ENCODE data around the gene TBXA2R.

Gene TBXA2R

DNA sequence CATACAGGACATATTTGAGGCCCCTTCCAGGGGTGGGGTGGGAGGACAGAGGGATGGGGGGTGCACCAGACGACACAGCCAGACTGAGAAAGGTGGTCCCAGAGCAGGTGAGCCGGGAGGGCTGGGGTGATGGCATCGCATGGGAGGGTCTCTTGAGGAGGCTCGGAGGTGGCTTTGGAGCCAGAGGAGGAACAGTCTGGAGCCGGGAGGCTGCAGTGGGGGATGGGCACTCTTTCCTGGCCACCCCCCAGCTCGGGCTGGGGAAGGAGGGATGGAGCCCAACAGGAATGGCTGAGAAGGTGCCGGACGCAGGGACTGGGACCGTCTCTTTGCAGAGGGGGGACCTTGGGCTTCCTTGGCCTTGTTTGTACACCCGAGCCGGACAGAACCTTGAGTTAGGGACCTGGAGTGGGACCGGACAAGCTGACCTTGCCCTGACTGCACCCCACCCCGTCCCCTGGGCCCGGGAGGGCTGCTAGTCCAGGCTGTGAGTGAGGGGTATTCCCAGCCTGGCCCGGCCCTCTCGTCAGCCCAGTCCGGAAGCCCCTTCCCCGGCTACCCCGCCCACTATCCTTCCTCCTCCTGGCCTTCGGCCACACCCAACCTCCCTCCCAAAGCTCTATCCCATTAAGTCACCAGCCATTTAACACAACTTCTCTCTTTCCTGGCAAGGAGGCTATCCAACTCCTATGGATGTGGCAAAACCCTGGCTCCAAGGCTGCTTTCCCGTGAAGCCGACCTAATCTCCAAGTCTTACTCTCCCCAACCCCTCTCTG, 816 bp upstream of the TBXA2R start:
- Histone ChIP-seq H3K4me3 (ENCODE audit: low read depth in 1 of 5, low read length in 5 of 5) (peak overlapping the region in 4 of 5 donors; percentile 42 to 67 (median 60)), H3K9ac (ENCODE audit: low read length in 5 of 5) (peak overlapping the region; percentile 26 to 79 (median 48)), H3K36me3 (ENCODE audit: control insufficient read depth in 5 of 5, insufficient read depth in 5 of 5, low read length in 5 of 5) (peaks cover 0 to 18% (median 16%) of the 10 kb centered on the region in 5 donors), H3K4me1 (ENCODE audit: control insufficient read depth in 5 of 5, insufficient read depth in 5 of 5, low read length in 5 of 5) (peaks cover 0 to 67% (median 44%) of the 10 kb centered on the region in 5 donors), H3K27ac (ENCODE audit: low read depth, low read length) (peak overlapping the region; percentile 73), H3K27me3 (ENCODE audit: control insufficient read depth in 5 of 5, insufficient read depth in 4 of 5, low read length in 5 of 5) (peaks cover 6 to 26% (median 15%) of the 10 kb centered on the region in 5 donors), H3K9me3 (ENCODE audit: control insufficient read depth in 5 of 5, low read length in 5 of 5) (peaks cover 0 to 2% (median 0%) of the 10 kb centered on the region in 5 donors)

DNA sequence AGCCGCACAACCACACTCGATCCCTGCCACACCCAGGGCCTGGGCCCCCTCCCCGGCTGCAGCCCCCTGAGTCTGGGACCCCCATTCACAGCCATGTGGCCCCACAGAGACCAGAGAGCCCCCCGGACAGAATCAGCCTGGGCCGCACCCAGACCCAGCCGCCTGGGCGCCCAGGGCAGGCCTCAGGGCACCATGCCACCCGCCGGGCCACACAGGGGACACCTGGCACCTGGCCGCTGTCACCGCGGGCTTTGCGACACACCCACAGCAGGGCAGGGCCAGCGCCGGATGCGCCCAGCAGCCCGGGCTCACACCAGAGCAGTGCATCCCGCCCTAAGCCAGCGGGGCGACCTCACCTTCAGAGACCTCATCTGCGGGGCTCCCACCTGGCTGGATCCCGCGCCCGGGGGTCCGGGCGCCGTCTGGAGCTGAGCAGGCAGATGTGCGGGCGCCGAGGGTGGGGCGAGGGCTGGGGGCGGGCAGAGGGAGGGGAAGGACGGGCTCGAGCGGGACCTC, 443 bp downstream of the TBXA2R start:
- peaks cover 0 to 67% (median 44%) of the 10 kb centered on the region in 5 donors for H3K4me1 ChIP-seq (ENCODE audit: control insufficient read depth in 5 of 5, insufficient read depth in 5 of 5, low read length in 5 of 5)
- H3K4me3 ChIP-seq (ENCODE audit: low read depth in 1 of 5, low read length in 5 of 5) = peak overlapping the region in 4 of 5 donors; percentile 42 to 67 (median 60)
- no peaks in the 10 kb centered on the region for H3K9me3 ChIP-seq (ENCODE audit: control insufficient read depth in 5 of 5, low read length in 5 of 5)
- H3K27me3 ChIP-seq (ENCODE audit: control insufficient read depth in 5 of 5, insufficient read depth in 4 of 5, low read length in 5 of 5) = peaks cover 6 to 26% (median 15%) of the 10 kb centered on the region in 5 donors
- H3K9ac ChIP-seq (ENCODE audit: low read length in 5 of 5) = peak overlapping the region in 2 of 5 donors; percentile 69 to 79
- H3K27ac ChIP-seq (ENCODE audit: low read depth, low read length) = peak overlapping the region; percentile 72
- peaks cover 0 to 5% (median 4%) of the 10 kb centered on the region in 5 donors for H3K36me3 ChIP-seq (ENCODE audit: control insufficient read depth in 5 of 5, insufficient read depth in 5 of 5, low read length in 5 of 5)

DNA sequence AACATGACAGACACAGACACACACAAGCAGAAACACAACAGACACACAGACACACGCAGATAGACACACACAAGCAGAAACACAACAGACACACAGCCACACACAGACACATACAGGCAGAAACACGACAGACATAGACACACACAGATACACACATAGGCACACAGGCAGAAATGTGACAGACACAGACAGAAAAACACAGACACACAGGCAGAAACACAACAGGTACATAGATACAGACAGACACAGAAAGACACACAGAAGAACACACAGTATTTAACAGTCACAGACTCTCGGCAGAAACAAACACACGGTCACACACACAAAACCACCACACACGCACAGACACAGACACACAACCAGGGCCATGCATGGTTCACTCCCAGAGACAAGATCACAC, 905 bp downstream of the TBXA2R start:
- Histone ChIP-seq H3K4me3 (ENCODE audit: low read depth in 1 of 5, low read length in 5 of 5) (peak overlapping the region; percentile 7 to 67 (median 56)), H3K9ac (ENCODE audit: low read length in 5 of 5) (peak overlapping the region in 1 of 5 donors; percentile 67), H3K27me3 (ENCODE audit: control insufficient read depth in 5 of 5, insufficient read depth in 4 of 5, low read length in 5 of 5) (peaks cover 6 to 26% (median 15%) of the 10 kb centered on the region in 5 donors), H3K4me1 (ENCODE audit: control insufficient read depth in 5 of 5, insufficient read depth in 5 of 5, low read length in 5 of 5) (peaks cover 0 to 67% (median 44%) of the 10 kb centered on the region in 5 donors), H3K36me3 (ENCODE audit: control insufficient read depth in 5 of 5, insufficient read depth in 5 of 5, low read length in 5 of 5) (peaks cover 0 to under 1% (median 0%) of the 10 kb centered on the region in 5 donors), H3K27ac (ENCODE audit: low read depth, low read length) (no peak overlapping the region), H3K9me3 (ENCODE audit: control insufficient read depth in 5 of 5, low read length in 5 of 5) (no peaks in the 10 kb centered on the region)

DNA sequence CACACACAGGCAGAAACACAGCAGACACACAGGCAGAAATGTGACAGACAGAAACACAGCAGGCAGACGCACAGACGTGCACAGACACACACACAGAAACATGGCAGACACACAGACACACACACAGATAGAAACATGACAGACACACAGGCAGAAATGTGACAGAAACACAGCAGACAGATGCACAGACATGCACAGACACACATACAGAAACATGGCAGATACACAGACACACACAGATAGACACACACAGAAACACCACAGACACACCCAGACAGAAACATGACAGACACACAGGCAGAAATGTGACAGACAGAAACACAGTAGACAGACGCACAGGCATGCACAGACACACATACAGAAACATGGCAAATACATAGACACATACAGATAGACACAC, 1.3 kb downstream of the TBXA2R start:
- Histone ChIP-seq H3K9me3 (ENCODE audit: control insufficient read depth in 5 of 5, low read length in 5 of 5) (no peaks in the 10 kb centered on the region), H3K27me3 (ENCODE audit: control insufficient read depth in 5 of 5, insufficient read depth in 4 of 5, low read length in 5 of 5) (peaks cover 6 to 26% (median 15%) of the 10 kb centered on the region in 5 donors), H3K27ac (ENCODE audit: low read depth, low read length) (no peak overlapping the region), H3K9ac (ENCODE audit: low read length in 5 of 5) (peak overlapping the region in 1 of 5 donors; percentile 67), H3K4me3 (ENCODE audit: low read depth in 1 of 5, low read length in 5 of 5) (peak overlapping the region in 4 of 5 donors; percentile 7 to 67 (median 60)), H3K4me1 (ENCODE audit: control insufficient read depth in 5 of 5, insufficient read depth in 5 of 5, low read length in 5 of 5) (peaks cover 0 to 65% (median 44%) of the 10 kb centered on the region in 5 donors), H3K36me3 (ENCODE audit: control insufficient read depth in 5 of 5, insufficient read depth in 5 of 5, low read length in 5 of 5) (peaks cover 0 to 1% (median 0%) of the 10 kb centered on the region in 5 donors)

DNA sequence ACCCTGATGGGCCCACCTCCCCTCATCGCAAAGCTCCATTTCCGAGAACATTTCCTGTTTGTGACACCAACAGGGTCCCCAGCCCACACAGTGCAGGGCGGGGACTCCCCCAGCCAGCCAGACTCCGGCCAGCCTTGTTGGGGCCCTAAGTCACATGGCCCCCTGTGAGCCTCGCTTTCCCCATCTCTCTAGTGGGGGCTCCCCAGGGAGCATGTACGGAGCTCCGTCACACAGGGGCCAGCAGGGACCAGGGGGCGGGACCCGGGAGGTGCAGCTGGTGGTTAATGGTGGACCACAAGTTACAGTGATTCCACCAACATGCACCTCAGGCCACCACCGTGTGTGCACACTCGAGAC, 1.7 kb downstream of the TBXA2R start:
- Histone ChIP-seq H3K9ac (ENCODE audit: low read length in 5 of 5) (peak overlapping the region in 1 of 5 donors; percentile 4), H3K27me3 (ENCODE audit: control insufficient read depth in 5 of 5, insufficient read depth in 4 of 5, low read length in 5 of 5) (peaks cover 6 to 26% (median 15%) of the 10 kb centered on the region in 5 donors)

DNA sequence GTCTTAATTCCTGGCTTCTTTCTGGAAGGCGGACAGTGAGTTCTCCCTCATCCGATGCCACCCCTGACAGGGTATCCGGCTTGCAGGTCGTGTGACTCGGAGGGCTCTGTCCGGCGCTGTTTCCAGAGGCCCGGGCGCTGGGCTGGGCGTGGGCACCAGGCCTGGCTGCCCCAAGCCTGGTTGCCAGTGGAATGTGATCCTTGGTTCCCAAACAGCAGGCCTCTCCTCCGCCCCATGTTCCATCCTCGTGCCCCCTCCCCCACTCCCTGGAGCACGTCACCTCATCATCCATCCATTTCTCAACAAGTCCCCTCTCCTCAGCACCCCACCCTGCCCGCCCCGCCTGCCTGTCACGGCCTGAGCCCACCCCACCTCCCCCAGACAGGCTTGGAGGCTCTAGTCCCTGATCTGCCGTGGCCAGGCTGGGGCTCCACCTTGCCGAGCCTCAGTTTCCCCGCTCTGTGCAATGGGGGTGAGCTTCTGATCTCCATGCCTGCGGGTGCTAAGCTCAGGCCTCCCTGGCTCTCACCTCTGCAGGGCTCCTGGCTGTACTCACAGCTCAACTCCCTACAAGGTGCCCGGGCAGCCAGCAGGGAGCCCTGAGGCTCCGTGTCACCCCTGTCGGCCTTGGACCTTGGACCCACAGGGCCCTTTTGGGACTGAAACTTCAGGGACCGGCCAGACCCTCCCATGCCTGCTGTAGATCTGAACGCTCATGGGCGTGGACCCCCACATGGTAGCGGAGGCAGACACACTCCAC, 2.3 kb downstream of the TBXA2R start:
- Histone ChIP-seq H3K4me3 (ENCODE audit: low read depth in 1 of 5, low read length in 5 of 5) (peak overlapping the region in 2 of 5 donors; percentile 33 to 67), H3K27ac (ENCODE audit: low read depth, low read length) (no peak overlapping the region), H3K27me3 (ENCODE audit: control insufficient read depth in 5 of 5, insufficient read depth in 4 of 5, low read length in 5 of 5) (peaks cover 6 to 26% (median 15%) of the 10 kb centered on the region in 5 donors), H3K9ac (ENCODE audit: low read length in 5 of 5) (no peak overlapping the region), H3K9me3 (ENCODE audit: control insufficient read depth in 5 of 5, low read length in 5 of 5) (no peaks in the 10 kb centered on the region), H3K36me3 (ENCODE audit: control insufficient read depth in 5 of 5, insufficient read depth in 5 of 5, low read length in 5 of 5) (peaks cover 0 to 9% (median 0%) of the 10 kb centered on the region in 5 donors), H3K4me1 (ENCODE audit: control insufficient read depth in 5 of 5, insufficient read depth in 5 of 5, low read length in 5 of 5) (peaks cover 0 to 57% (median 36%) of the 10 kb centered on the region in 5 donors)

More for the DNA sequence above, 1.7 kb downstream of the TBXA2R start:
- H3K4me1 ChIP-seq (ENCODE audit: control insufficient read depth in 5 of 5, insufficient read depth in 5 of 5, low read length in 5 of 5) = peaks cover 0 to 61% (median 40%) of the 10 kb centered on the region in 5 donors
- no peak overlapping the region for H3K27ac ChIP-seq (ENCODE audit: low read depth, low read length)
- no peaks in the 10 kb centered on the region for H3K9me3 ChIP-seq (ENCODE audit: control insufficient read depth in 5 of 5, low read length in 5 of 5)
- peak overlapping the region in 3 of 5 donors; percentile 33 to 67 (median 56) for H3K4me3 ChIP-seq (ENCODE audit: low read depth in 1 of 5, low read length in 5 of 5)
- peaks cover 0 to 5% (median 0%) of the 10 kb centered on the region in 5 donors for H3K36me3 ChIP-seq (ENCODE audit: control insufficient read depth in 5 of 5, insufficient read depth in 5 of 5, low read length in 5 of 5)

DNA sequence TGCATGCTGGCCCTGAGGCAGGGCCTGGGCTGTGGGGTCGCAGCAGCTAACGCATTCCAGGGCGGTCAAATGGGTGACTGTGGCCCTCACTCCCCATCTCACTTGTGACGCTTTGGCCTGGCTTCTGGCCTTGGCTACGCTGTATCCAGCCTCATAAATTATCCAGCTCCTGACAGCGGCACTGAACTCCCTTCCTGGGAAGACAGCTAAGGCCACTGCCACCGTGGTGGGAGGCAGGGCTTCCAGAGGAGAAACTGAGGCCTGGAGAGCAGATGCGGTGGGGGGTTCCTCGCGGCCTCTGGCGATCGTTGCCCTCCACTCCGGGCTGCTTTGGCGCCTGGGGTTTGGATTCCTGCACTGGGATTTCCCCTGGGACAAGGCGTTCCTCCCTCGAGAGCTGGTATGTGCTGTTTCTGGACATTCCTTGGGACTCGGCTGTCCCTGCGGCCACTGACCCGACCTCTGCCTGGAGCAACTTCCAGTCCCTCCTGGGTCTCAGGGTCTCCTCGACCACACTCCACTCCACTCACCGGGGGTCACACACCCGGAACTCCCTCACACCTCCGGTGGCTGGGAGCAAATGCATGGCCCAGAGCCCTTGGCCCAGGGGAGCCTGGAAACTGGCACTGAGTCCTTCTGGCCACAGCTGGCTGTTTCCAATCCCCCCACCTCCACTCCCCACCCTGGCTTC, 3.4 kb downstream of the TBXA2R start:
- peaks cover 0 to 47% (median 29%) of the 10 kb centered on the region in 5 donors for H3K4me1 ChIP-seq (ENCODE audit: control insufficient read depth in 5 of 5, insufficient read depth in 5 of 5, low read length in 5 of 5)
- peaks cover 6 to 26% (median 15%) of the 10 kb centered on the region in 5 donors for H3K27me3 ChIP-seq (ENCODE audit: control insufficient read depth in 5 of 5, insufficient read depth in 4 of 5, low read length in 5 of 5)
- no peak overlapping the region for H3K9ac ChIP-seq (ENCODE audit: low read length in 5 of 5)
- H3K27ac ChIP-seq (ENCODE audit: low read depth, low read length) = no peak overlapping the region
- peaks cover 0 to 9% (median 0%) of the 10 kb centered on the region in 5 donors for H3K36me3 ChIP-seq (ENCODE audit: control insufficient read depth in 5 of 5, insufficient read depth in 5 of 5, low read length in 5 of 5)
- H3K4me3 ChIP-seq (ENCODE audit: low read depth in 1 of 5, low read length in 5 of 5) = no peak overlapping the region
- H3K9me3 ChIP-seq (ENCODE audit: control insufficient read depth in 5 of 5, low read length in 5 of 5) = no peaks in the 10 kb centered on the region

DNA sequence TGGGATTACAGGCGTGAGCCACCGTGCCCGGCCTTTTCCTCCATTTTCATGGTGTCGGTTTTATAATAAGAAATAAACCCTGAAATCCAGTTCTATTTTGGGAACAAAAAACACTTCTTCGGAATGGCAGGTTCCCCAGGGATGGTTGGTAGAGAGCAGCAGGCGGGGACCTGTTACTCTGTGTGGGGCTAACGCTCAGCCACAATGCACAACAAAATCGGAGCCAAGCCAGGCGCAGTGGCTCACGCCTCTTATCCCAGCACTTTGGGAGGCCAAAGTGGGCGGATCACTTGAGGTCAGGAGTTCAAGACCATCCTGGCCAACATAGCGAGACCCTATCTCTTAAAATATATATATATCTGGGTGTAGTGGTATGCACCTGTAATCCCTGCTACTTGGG, 5.7 kb downstream of the TBXA2R start:
- Histone ChIP-seq H3K4me1 (ENCODE audit: control insufficient read depth in 5 of 5, insufficient read depth in 5 of 5, low read length in 5 of 5) (peaks cover 0 to 26% (median 6%) of the 10 kb centered on the region in 5 donors), H3K27me3 (ENCODE audit: control insufficient read depth in 5 of 5, insufficient read depth in 4 of 5, low read length in 5 of 5) (peaks cover 4 to 16% (median 13%) of the 10 kb centered on the region in 5 donors), H3K9me3 (ENCODE audit: control insufficient read depth in 5 of 5, low read length in 5 of 5) (no peaks in the 10 kb centered on the region), H3K4me3 (ENCODE audit: low read depth in 1 of 5, low read length in 5 of 5) (no peak overlapping the region), H3K36me3 (ENCODE audit: control insufficient read depth in 5 of 5, insufficient read depth in 5 of 5, low read length in 5 of 5) (peaks cover 0 to 9% (median 0%) of the 10 kb centered on the region in 5 donors), H3K27ac (ENCODE audit: low read depth, low read length) (no peak overlapping the region), H3K9ac (ENCODE audit: low read length in 5 of 5) (no peak overlapping the region)

DNA sequence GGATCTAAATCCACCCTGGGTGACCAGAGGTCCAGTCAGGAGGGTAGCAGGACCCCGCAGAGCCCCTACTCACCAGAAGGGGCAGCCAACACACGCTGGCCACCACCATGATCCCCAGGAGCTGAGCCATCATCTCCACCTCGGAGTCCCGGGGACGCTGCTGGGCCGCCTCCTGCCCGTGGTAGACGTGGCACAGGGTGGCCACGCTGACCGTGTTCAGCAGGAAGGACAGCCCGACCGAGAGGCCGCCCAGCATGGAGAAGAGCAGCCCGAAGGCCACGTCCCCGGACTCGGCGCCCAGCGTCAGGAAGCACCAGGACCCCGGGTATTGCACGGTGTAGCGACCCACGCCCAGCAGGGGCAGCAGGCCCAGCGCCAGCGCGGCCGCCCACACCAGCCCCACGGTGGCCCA, 6.9 kb downstream of the TBXA2R start:
- peaks cover 0 to 10% (median 3%) of the 10 kb centered on the region in 5 donors for H3K27me3 ChIP-seq (ENCODE audit: control insufficient read depth in 5 of 5, insufficient read depth in 4 of 5, low read length in 5 of 5)
- peaks cover 0 to 9% (median 0%) of the 10 kb centered on the region in 5 donors for H3K36me3 ChIP-seq (ENCODE audit: control insufficient read depth in 5 of 5, insufficient read depth in 5 of 5, low read length in 5 of 5)
- H3K9me3 ChIP-seq (ENCODE audit: control insufficient read depth in 5 of 5, low read length in 5 of 5) = no peaks in the 10 kb centered on the region
- peaks cover 0 to 13% (median 0%) of the 10 kb centered on the region in 5 donors for H3K4me1 ChIP-seq (ENCODE audit: control insufficient read depth in 5 of 5, insufficient read depth in 5 of 5, low read length in 5 of 5)
- no peak overlapping the region for H3K4me3 ChIP-seq (ENCODE audit: low read depth in 1 of 5, low read length in 5 of 5)
- H3K9ac ChIP-seq (ENCODE audit: low read length in 5 of 5) = no peak overlapping the region
- no peak overlapping the region for H3K27ac ChIP-seq (ENCODE audit: low read depth, low read length)

Measured in subcutaneous abdominal adipose tissue (tissue), 5 donors.